Smooth muscle cell (in vitro differentiated cells): ENCODE results near the gene RNF214. TPM values are rescaled to one million over a fixed set of nuclear protein-coding genes. Genes with fewer than 3 reads are reported as not detected.

Experiments used
- DNase-seq: peaks from one replicate; lab custom pipeline; 2025; ENCODE audit not compliant: unreplicated experiment; lab: John Stamatoyannopoulos, UW
- H2AFZ ChIP-seq: fragments of 200-600 bp; sonication (generic); 2 replicates; pipeline ENCODE4 v1.6.0; 2016; ENCODE audit warnings: antibody characterized with exemption, low read depth, mild to moderate bottlenecking
- H3F3A ChIP-seq: fragments of 200-600 bp; sonication (generic); 2 replicates; pipeline ENCODE4 v1.6.0; 2017; ENCODE audit warnings: antibody characterized with exemption, low read depth
- H3K27ac ChIP-seq: fragments of 200-600 bp; sonication (generic); 2 replicates; pipeline ENCODE4 v1.5.1; 2016; ENCODE audit warnings: low read depth, mild to moderate bottlenecking
- H3K27me3 ChIP-seq: fragments of 200-600 bp; sonication (generic); 2 replicates; pipeline ENCODE4 v1.6.1; 2016; ENCODE audit warnings: low read depth, mild to moderate bottlenecking
- H3K36me3 ChIP-seq: fragments of 200-600 bp; sonication (generic); 2 replicates; pipeline ENCODE4 v1.5.1; 2016; ENCODE audit warnings: low read depth
- H3K4me1 ChIP-seq: fragments of 200-600 bp; sonication (generic); 2 replicates; pipeline ENCODE4 v1.5.1; 2016; ENCODE audit warnings: low read depth
- H3K4me2 ChIP-seq: fragments of 200-600 bp; sonication (generic); 2 replicates; pipeline ENCODE4 v1.6.0; 2016; ENCODE audit warnings: mild to moderate bottlenecking
- H3K4me3 ChIP-seq: fragments of 200-600 bp; sonication (generic); 2 replicates; pipeline ENCODE4 v1.5.1; 2016; ENCODE audit warnings: mild to moderate bottlenecking
- H3K79me2 ChIP-seq: fragments of 200-600 bp; sonication (generic); 2 replicates; pipeline ENCODE4 v1.6.0; 2016; ENCODE audit warnings: low read depth, mild to moderate bottlenecking
- H3K9ac ChIP-seq: fragments of 200-600 bp; sonication (generic); 2 replicates; pipeline ENCODE4 v1.6.0; 2016; ENCODE audit warnings: low read depth
- H3K9me3 ChIP-seq: fragments of 200-600 bp; sonication (generic); replicated peaks from 2 replicates; pipeline ENCODE4 v1.5.1; 2016; ENCODE audit warnings: low read depth
- H4K20me1 ChIP-seq: fragments of 200-600 bp; sonication (generic); 2 replicates; pipeline ENCODE4 v1.6.0; 2016; ENCODE audit warnings: low read depth
- WGBS: methylation state at CpG from one replicate; pipeline ENCODE4 v1.1.7; 2016; ENCODE audit warnings: low lambda C conversion rate; 5-methylcytosine and 5-hydroxymethylcytosine counted together
- polyA plus RNA-seq: library from polyadenylated mRNA; unstranded; fragments of >200 nt; fragmentation: Nextera tagmentation; extraction: Ambion mirVana; gene quantifications from 2 replicates; pipeline ENCODE4 v1.2.1, GENCODE V29; 2016
- total RNA-seq: library from RNA; depleted of rRNA; stranded (reverse); fragments of >200 nt; gene quantifications from 2 replicates; pipeline ENCODE4 v1.2.3, GENCODE V29; 2014
- TF ChIP-seq, protein P1 (sequence below): fragments of 200-600 bp; sonication (generic); IDR thresholded peaks from 2 replicates; pipeline ENCODE4 v1.5.1; 2017; ENCODE audit warnings: borderline replicate concordance, mild to moderate bottlenecking, antibody characterized with exemption; ENCODE audit not compliant: insufficient read depth, poor library complexity, severe bottlenecking

The RNF214 gene
- total and polyA plus RNA-seq, 2 experiments from 2014 or later: 10.9 to 15.8 TPM

DNA sequence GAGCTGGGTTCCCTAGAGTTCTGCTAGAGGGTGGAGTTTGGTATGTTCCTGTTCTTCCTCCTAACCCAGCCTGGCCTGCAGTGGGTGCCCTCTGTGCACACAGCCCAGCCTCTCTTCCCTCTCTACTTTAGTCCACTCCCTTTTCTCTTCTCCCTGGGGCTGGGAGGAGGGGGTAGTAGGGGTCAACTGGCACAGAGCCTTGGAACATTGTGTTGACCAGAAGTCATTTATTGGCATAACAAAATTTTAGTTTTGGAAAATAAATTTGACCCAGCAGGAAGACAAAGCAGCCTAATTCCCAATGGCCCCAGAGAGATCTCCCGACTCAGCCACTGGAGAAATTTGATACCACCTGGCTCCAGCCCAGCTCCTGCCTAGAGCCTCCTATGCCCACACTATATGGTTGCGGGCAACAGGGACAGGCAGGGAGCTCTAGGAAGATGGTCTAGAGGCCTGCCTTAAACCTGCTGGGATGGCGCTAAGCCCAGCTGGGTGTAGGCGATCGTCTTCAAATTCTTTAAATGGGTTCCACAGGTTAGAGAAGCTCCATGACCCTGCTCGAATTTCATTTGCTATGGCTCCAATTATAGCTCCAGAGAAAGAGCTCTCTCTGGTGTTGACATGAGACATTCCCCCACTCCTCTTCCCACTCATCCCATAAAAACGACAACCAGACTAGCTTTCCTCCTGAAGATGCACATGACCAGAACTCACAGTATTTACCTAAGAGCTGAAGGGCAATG is 10.5 kb upstream of the RNF214 start:
- H3K27me3 ChIP-seq: no peaks in the 10 kb centered on the region
- no peak overlapping the region for H3K4me2 ChIP-seq
- no peak overlapping the region for H3K9ac ChIP-seq
- peaks cover 7% of the 10 kb centered on the region for H3F3A ChIP-seq
- no peak overlapping the region for H2AFZ ChIP-seq
- no peaks in the 10 kb centered on the region for H4K20me1 ChIP-seq
- no peaks in the 10 kb centered on the region for H3K36me3 ChIP-seq
- TF ChIP-seq, protein P1, sequence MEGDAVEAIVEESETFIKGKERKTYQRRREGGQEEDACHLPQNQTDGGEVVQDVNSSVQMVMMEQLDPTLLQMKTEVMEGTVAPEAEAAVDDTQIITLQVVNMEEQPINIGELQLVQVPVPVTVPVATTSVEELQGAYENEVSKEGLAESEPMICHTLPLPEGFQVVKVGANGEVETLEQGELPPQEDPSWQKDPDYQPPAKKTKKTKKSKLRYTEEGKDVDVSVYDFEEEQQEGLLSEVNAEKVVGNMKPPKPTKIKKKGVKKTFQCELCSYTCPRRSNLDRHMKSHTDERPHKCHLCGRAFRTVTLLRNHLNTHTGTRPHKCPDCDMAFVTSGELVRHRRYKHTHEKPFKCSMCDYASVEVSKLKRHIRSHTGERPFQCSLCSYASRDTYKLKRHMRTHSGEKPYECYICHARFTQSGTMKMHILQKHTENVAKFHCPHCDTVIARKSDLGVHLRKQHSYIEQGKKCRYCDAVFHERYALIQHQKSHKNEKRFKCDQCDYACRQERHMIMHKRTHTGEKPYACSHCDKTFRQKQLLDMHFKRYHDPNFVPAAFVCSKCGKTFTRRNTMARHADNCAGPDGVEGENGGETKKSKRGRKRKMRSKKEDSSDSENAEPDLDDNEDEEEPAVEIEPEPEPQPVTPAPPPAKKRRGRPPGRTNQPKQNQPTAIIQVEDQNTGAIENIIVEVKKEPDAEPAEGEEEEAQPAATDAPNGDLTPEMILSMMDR: no peak
- 59% methylated on average over 7 of the region's 7 CpGs for WGBS
- H3K79me2 ChIP-seq: no peaks in the 10 kb centered on the region
- no peaks in the 10 kb centered on the region for H3K9me3 ChIP-seq
- H3K4me1 ChIP-seq: no peaks in the 10 kb centered on the region
- peak overlapping the region; percentile 2 for H3K27ac ChIP-seq
- DNase-seq: no peak
- H3K4me3 ChIP-seq: no peak overlapping the region

DNA sequence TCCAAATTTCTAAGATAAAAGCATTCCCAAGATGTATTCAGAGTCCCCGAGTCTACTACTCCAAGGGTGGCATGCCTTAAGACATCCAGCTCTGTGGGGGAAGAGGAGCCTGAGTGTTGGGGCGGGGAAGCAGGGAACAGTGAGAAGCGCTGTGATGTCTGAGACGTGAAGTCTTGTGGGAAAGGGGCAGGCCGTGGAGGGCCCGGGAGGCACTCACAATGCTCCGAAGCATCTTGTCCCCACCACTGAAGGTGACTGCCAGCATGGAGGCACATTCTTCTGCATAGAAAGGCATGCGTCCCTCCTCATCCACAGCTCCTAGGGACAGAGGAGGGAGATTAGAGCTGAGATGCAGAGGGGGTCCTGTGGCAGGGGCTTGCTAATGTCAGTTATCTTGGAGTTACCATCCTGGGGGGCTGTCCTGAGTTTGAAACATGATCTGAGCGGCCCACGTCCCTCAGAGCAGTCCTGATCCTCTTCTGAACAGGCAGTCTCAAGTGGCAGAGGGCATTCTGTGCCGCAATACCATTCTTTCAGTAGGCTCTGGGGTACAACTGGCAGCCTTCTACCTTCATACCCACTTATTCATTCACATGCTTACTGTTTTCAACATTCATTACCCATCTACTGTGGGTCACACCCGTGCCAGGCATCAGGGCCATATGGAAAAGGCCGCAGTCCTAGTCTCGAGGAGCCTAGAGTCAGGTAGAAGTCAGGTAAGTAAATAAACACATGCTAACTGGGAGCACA is 9.3 kb upstream of the RNF214 start:
- H3K27ac ChIP-seq: no peak overlapping the region
- H3K36me3 ChIP-seq: no peaks in the 10 kb centered on the region
- 96% methylated on average over 14 of the region's 14 CpGs for WGBS
- no peak overlapping the region for H3K4me2 ChIP-seq
- H3K79me2 ChIP-seq: no peaks in the 10 kb centered on the region
- no peaks in the 10 kb centered on the region for H3F3A ChIP-seq
- H2AFZ ChIP-seq: no peak overlapping the region
- no peak overlapping the region for H3K9ac ChIP-seq
- no peaks in the 10 kb centered on the region for H4K20me1 ChIP-seq
- no peak for DNase-seq
- no peaks in the 10 kb centered on the region for H3K4me1 ChIP-seq
- no peak overlapping the region for H3K4me3 ChIP-seq
- TF ChIP-seq, protein P1: no peak
- H3K27me3 ChIP-seq: no peaks in the 10 kb centered on the region
- H3K9me3 ChIP-seq: no peaks in the 10 kb centered on the region

DNA sequence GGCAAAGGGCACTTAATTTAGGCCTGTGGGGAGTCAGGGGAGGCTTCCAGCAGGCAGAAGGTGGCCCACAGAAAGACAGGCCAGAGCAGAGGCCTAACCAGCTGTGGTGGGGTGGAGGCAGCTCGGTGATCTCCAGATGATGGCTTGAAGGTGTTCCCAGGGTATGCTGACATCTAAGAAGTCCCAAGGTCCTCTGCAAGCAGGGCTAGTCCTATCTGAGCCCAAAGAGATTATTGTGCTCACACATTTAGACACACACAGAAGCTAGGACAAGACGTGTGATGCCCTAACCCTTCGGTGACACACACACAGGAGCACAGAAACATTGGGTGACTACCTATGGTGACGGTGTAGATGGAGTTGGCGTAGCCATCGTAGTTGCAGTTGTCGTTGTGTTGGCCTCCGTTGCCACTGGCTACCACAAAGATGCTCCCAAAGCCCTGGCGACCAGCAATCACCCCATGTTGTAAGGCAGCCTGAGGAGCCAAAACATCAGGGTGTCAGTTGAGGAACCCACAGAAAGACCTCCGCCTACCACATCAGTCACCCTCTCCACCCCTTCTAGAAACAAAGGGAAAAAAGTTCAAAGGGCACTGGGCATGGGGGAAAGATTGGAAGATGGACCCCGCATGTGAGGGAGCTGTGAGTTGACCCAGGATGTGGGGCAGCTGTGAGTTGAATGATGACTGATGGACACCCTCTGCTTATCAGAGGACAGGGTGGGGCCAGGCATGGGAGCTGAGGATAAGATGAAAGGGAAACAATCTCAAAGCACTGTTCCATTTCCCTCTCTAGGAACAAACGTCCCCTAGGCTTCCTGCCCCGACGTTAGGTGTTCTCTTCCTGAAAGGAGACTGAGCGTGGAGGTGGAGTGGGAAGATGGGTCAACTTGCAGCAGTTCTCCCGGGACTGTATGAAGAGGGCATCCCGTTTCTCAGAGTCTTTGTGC is 8.5 kb upstream of the RNF214 start:
- Histone ChIP-seq H3K4me1 (no peaks in the 10 kb centered on the region), H3K27me3 (no peaks in the 10 kb centered on the region), H3K4me3 (no peak overlapping the region), H3K9me3 (no peaks in the 10 kb centered on the region), H4K20me1 (no peaks in the 10 kb centered on the region), H3K4me2 (no peak overlapping the region), H2AFZ (no peak overlapping the region), H3K79me2 (peaks cover under 1% of the 10 kb centered on the region), H3K36me3 (no peaks in the 10 kb centered on the region), H3F3A (no peaks in the 10 kb centered on the region), H3K9ac (no peak overlapping the region), H3K27ac (no peak overlapping the region)
- WGBS: 92% methylated on average over 17 of the region's 17 CpGs
- TF ChIP-seq, protein P1: no peak
- DNase-seq: no peak
